ENCODE results near the gene CDH13.
"Not testable (repeated sequence)": the region's sequence is repeated elsewhere in the genome, so short reads cannot be mapped to it uniquely, and the experiment has no call there.

Gene CDH13

GRCh38 chr16:82899006-82899405, 272.2 kb downstream of the CDH13 start:
- DNase-seq = no peak

- DNase-seq = no peak
These were observed 273.1 kb downstream of the CDH13 start for GRCh38 chr16:82899731-82900450.

- DNase-seq = no peak
These were observed 273.8 kb downstream of the CDH13 start for GRCh38 chr16:82900559-82900958.

GRCh38 chr16:82911925-82912324, 285.2 kb downstream of the CDH13 start:
- DNase-seq = peak; percentile 16

- DNase-seq = no peak
These were observed 288.5 kb downstream of the CDH13 start for GRCh38 chr16:82915139-82915824.

- DNase-seq = no peak
These were observed 291.3 kb downstream of the CDH13 start for GRCh38 chr16:82917886-82918595.

GRCh38 chr16:82924075-82924854, 297.5 kb downstream of the CDH13 start:
- DNase-seq = no peak

GRCh38 chr16:82926500-82926899, 299.7 kb downstream of the CDH13 start:
- no peak for DNase-seq

GRCh38 chr16:82933933-82934332, 307.2 kb downstream of the CDH13 start:
- not testable (repeated sequence) for DNase-seq

GRCh38 chr16:82935766-82936165, 309.0 kb downstream of the CDH13 start:
- peak; percentile 63 for DNase-seq

GRCh38 chr16:82936941-82937551, 310.3 kb downstream of the CDH13 start:
- DNase-seq = no peak

GRCh38 chr16:82937926-82938520, 311.3 kb downstream of the CDH13 start:
- no peak for DNase-seq

- DNase-seq = no peak
These were observed 316.6 kb downstream of the CDH13 start for GRCh38 chr16:82943371-82943770.

- DNase-seq = no peak
These were observed 318.8 kb downstream of the CDH13 start for GRCh38 chr16:82945420-82946101.

GRCh38 chr16:82947698-82948097, 320.9 kb downstream of the CDH13 start:
- DNase-seq = no peak

- no peak for DNase-seq
These were observed 322.2 kb downstream of the CDH13 start for GRCh38 chr16:82949016-82949415.

GRCh38 chr16:82953517-82953916, 326.7 kb downstream of the CDH13 start:
- no peak for DNase-seq

- DNase-seq = no peak
These were observed 327.6 kb downstream of the CDH13 start for GRCh38 chr16:82954224-82954929.

GRCh38 chr16:82955741-82956348, 329.1 kb downstream of the CDH13 start:
- DNase-seq = no peak

- no peak for DNase-seq
These were observed 330.4 kb downstream of the CDH13 start for GRCh38 chr16:82957212-82957611.
